Left hindlimb (tissue), 1 donor: Measurements from ENCODE around the gene PPAT.
"Not testable (repeated sequence)": the region's sequence is repeated elsewhere in the genome, so short reads cannot be mapped to it uniquely, and the experiment has no call there.

Experiments
- DNase-seq: peaks from one replicate; pipeline ENCODE4 v3.0.0-alpha.2; 2018

Gene PPAT

GRCh38 chr4:56374956-56375355 lies 60.5 kb downstream of the PPAT start:
- no peak for DNase-seq

- no peak for DNase-seq
Measured at GRCh38 chr4:56372774-56373173, 62.6 kb downstream of the PPAT start.

- no peak for DNase-seq
Measured at GRCh38 chr4:56371426-56372220, 63.8 kb downstream of the PPAT start.

GRCh38 chr4:56370377-56370776 lies 65.0 kb downstream of the PPAT start:
- no peak for DNase-seq

GRCh38 chr4:56362981-56363380 lies 72.4 kb downstream of the PPAT start:
- not testable (repeated sequence) for DNase-seq

- no peak for DNase-seq
Measured at GRCh38 chr4:56360071-56360470, 75.3 kb downstream of the PPAT start.

- DNase-seq: no peak
Measured at GRCh38 chr4:56356650-56357049, 78.8 kb downstream of the PPAT start.

GRCh38 chr4:56348576-56348975 lies 86.8 kb downstream of the PPAT start:
- DNase-seq: no peak

GRCh38 chr4:56345458-56345857 lies 90.0 kb downstream of the PPAT start:
- no peak for DNase-seq
